SK-N-SH treated with all-trans-retinoic acid at 6 μM for 48 hours (cell line): ENCODE measurements around the gene VEGFB.

ENCODE experiments used
- ARNTL ChIP-seq: fragments of 450-650 bp; formaldehyde crosslinking; IDR thresholded peaks from 2 replicates; pipeline ENCODE4 v1.5.0; 2020; ENCODE audit warnings: low read depth, mild to moderate bottlenecking, moderate library complexity, borderline replicate concordance
- OSR1 ChIP-seq: fragments of 250-450 bp; sonication (Bioruptor Pico); IDR thresholded peaks from 2 replicates; pipeline ENCODE4 v1.8.0; 2022; ENCODE audit warnings: moderate library complexity, mild to moderate bottlenecking, inconsistent platforms
- ZNF70 ChIP-seq: fragments of 450-650 bp; formaldehyde crosslinking; IDR thresholded peaks from 2 replicates; pipeline ENCODE4 v1.5.0; 2020; ENCODE audit warnings: mild to moderate bottlenecking, moderate library complexity

GRCh38 chr11:64232967-64233315 is 1.4 kb upstream of the VEGFB start:
- TF ChIP-seq ARNTL (CRISPR knock-in tag): no peak
- TF ChIP-seq OSR1 (CRISPR knock-in tag): no peak
- TF ChIP-seq ZNF70 (CRISPR knock-in tag): no peak
